Progenitor cell of endocrine pancreas (in vitro differentiated cells): ENCODE data around the gene ABCA4. TPM values are rescaled to one million over a fixed set of nuclear protein-coding genes. Genes with fewer than 3 reads are reported as not detected.

Source experiments
- DNase-seq: peaks from one replicate; pipeline ENCODE4 v3.0.0; 2021; ENCODE audit warnings: low spot score; ENCODE audit not compliant: unreplicated experiment
- H3K27ac Mint-ChIP-seq: 2 replicates; pipeline ENCODE4 v1.8.0; 2021; ENCODE audit warnings: mild to moderate bottlenecking, moderate library complexity, mixed read lengths
- H3K27me3 Mint-ChIP-seq: 2 replicates; pipeline ENCODE4 v1.8.0; 2021; ENCODE audit warnings: mixed read lengths
- H3K36me3 Mint-ChIP-seq: 2 replicates; pipeline ENCODE4 v1.8.0; 2022; ENCODE audit warnings: mixed read lengths; ENCODE audit not compliant: insufficient read depth
- H3K4me1 Mint-ChIP-seq: 2 replicates; pipeline ENCODE4 v1.8.0; 2021; ENCODE audit warnings: low read depth, mixed read lengths
- H3K4me3 Mint-ChIP-seq: 2 replicates; pipeline ENCODE4 v1.8.0; 2021; ENCODE audit warnings: low read depth, mild to moderate bottlenecking, moderate library complexity, mixed read lengths
- H3K9me3 Mint-ChIP-seq: 2 replicates; pipeline ENCODE4 v1.8.0; 2021; ENCODE audit warnings: low read depth, mixed read lengths
- total RNA-seq: library from RNA; stranded (reverse); gene quantifications from 2 replicates; pipeline ENCODE4 v1.2.1, GENCODE V29; 2021
- TF ChIP-seq, protein P1 (sequence below): fragments of 200-600 bp; sonication (generic); IDR thresholded peaks from one replicate; pipeline ENCODE4 v1.5.0; 2021; ENCODE audit warnings: antibody characterized with exemption, mild to moderate bottlenecking; ENCODE audit not compliant: unreplicated experiment

ABCA4 gene
- total RNA-seq, 1 donor from 2014 or later: 0.86 TPM

DNA sequence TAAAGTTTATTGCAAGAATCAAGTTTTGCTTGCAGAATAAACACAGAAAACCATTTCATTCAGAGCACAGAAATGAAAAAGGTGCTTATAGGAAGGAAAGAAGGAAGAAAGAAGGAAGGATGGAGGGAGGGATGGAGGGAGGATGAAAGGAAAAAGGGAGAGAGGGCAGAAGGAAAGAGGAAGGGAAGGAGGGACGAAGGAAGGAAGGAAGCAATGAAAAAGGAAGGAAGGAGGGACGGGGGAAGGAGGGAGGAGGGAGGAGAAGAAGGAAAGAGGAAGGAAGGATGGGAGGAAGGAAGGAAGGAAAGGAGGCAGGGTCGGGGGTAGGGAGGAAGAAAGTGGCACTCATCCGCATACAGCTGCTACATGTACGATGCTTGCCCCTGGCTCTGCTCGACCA, 106.9 kb downstream of the ABCA4 start:
- Mint-ChIP-seq H3K27me3 (peaks cover 25% of the 10 kb centered on the region), H3K4me1 (peaks cover 8% of the 10 kb centered on the region), H3K9me3 (no peaks in the 10 kb centered on the region), H3K4me3 (no peak overlapping the region), H3K27ac (no peak overlapping the region), H3K36me3 (no peaks in the 10 kb centered on the region)
- no peak for DNase-seq
- TF ChIP-seq, protein P1, sequence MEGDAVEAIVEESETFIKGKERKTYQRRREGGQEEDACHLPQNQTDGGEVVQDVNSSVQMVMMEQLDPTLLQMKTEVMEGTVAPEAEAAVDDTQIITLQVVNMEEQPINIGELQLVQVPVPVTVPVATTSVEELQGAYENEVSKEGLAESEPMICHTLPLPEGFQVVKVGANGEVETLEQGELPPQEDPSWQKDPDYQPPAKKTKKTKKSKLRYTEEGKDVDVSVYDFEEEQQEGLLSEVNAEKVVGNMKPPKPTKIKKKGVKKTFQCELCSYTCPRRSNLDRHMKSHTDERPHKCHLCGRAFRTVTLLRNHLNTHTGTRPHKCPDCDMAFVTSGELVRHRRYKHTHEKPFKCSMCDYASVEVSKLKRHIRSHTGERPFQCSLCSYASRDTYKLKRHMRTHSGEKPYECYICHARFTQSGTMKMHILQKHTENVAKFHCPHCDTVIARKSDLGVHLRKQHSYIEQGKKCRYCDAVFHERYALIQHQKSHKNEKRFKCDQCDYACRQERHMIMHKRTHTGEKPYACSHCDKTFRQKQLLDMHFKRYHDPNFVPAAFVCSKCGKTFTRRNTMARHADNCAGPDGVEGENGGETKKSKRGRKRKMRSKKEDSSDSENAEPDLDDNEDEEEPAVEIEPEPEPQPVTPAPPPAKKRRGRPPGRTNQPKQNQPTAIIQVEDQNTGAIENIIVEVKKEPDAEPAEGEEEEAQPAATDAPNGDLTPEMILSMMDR: no peak

DNA sequence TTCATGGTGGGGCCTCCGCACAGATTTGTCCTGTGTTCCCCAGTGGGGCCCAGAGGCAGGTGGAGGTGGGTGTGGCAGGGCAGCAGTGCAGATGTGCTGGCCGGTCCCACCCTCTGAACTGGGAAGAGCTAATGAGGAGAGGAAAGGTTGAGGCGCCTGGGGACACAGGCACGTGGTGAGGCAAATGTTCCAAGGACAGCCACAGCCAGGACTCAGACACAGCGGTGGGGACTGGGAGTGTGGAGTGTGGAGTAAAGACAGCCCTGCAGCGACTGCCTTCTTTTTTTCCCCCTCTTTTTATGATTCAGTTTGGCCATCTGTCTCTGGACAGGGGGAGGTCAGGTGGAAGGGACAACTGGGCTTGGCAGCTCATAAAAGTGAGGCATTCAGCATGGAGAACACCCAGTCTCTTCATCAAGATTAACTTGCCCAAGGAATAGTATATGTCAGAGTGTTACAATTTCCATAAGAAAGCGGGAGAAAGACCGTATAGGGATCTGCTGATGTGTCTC, 107.5 kb downstream of the ABCA4 start:
- DNase-seq: no peak
- peaks cover 8% of the 10 kb centered on the region for H3K4me1 Mint-ChIP-seq
- H3K36me3 Mint-ChIP-seq: no peaks in the 10 kb centered on the region
- H3K27ac Mint-ChIP-seq: no peak overlapping the region
- H3K4me3 Mint-ChIP-seq: no peak overlapping the region
- H3K9me3 Mint-ChIP-seq: no peaks in the 10 kb centered on the region
- TF ChIP-seq, protein P1: no peak
- peaks cover 25% of the 10 kb centered on the region for H3K27me3 Mint-ChIP-seq

- H3K4me1 Mint-ChIP-seq: peaks cover 8% of the 10 kb centered on the region
- no peaks in the 10 kb centered on the region for H3K9me3 Mint-ChIP-seq
- peaks cover 29% of the 10 kb centered on the region for H3K27me3 Mint-ChIP-seq
- TF ChIP-seq, protein P1: no peak
- no peaks in the 10 kb centered on the region for H3K36me3 Mint-ChIP-seq
- H3K27ac Mint-ChIP-seq: no peak overlapping the region
- DNase-seq: no peak
- no peak overlapping the region for H3K4me3 Mint-ChIP-seq
Observed at GRCh38 chr1:94012708-94013366, 108.1 kb downstream of the ABCA4 start.

DNA sequence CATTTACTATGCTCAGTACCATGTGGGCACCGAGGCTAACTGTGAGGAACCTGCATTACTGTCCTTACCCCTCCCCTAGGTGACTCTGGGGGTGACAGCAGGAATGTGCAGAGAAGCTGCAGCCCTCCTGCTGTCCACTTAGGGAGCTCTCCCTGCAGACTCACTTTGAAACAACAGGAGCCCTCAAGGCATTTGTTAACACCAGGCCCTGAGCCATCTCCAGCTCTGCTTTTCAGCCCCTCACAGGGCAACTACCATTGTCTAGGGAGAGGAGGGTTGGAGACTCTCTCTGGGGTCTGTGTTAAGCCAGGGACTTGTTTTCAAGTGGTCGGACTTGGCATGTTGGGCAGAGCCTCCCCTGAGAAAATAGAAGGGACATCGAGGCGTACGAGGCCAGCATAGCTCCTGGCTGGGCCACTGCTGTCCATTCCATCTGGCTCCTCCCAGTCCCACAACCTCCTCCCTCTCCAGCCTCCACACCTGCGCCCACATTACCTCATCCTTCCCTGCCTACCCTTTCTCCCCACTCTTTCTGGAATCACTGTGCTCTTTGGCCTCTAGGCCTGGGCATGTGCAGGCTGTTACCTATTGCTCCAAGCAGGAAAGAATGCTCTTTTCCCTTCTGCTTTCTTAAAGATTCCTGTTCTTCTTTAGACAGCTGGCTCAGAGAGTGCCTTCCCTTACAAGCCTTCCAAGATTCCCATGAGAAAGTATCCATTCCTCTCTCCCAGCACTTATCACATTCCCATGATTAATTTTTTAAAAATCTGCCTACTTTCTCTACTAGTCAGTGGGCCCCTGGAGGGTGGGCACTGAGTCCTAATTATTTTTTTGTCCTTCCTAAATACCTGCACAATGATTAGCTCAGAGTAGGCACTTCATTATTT, 109.0 kb downstream of the ABCA4 start:
- no peaks in the 10 kb centered on the region for H3K9me3 Mint-ChIP-seq
- peaks cover 29% of the 10 kb centered on the region for H3K27me3 Mint-ChIP-seq
- TF ChIP-seq, protein P1: no peak
- no peak overlapping the region for H3K4me3 Mint-ChIP-seq
- no peaks in the 10 kb centered on the region for H3K36me3 Mint-ChIP-seq
- peaks cover 8% of the 10 kb centered on the region for H3K4me1 Mint-ChIP-seq
- no peak overlapping the region for H3K27ac Mint-ChIP-seq
- DNase-seq: no peak

- Mint-ChIP-seq H3K4me1 (peaks cover 8% of the 10 kb centered on the region), H3K36me3 (no peaks in the 10 kb centered on the region), H3K27ac (no peak overlapping the region), H3K9me3 (no peaks in the 10 kb centered on the region), H3K4me3 (no peak overlapping the region), H3K27me3 (peaks cover 26% of the 10 kb centered on the region)
- no peak for DNase-seq
- TF ChIP-seq, protein P1: no peak
Observed at GRCh38 chr1:94011129-94011528, 109.8 kb downstream of the ABCA4 start.
